GM12873 (cell line): ENCODE results near the gene CDH1.

Experiments
- TF ChIP-seq, protein P1 (sequence below): IDR thresholded peaks from 2 replicates; pipeline ENCODE4 v1.5.1; 2012; ENCODE audit warnings: low read depth, mild to moderate bottlenecking, moderate library complexity, low read length, control low read depth; ENCODE audit not compliant: insufficient read depth; ENCODE audit errors: missing control alignments

CDH1 gene

GRCh38 chr16:68800257-68800875 is 63.3 kb downstream of the CDH1 start:
- TF ChIP-seq, protein P1, sequence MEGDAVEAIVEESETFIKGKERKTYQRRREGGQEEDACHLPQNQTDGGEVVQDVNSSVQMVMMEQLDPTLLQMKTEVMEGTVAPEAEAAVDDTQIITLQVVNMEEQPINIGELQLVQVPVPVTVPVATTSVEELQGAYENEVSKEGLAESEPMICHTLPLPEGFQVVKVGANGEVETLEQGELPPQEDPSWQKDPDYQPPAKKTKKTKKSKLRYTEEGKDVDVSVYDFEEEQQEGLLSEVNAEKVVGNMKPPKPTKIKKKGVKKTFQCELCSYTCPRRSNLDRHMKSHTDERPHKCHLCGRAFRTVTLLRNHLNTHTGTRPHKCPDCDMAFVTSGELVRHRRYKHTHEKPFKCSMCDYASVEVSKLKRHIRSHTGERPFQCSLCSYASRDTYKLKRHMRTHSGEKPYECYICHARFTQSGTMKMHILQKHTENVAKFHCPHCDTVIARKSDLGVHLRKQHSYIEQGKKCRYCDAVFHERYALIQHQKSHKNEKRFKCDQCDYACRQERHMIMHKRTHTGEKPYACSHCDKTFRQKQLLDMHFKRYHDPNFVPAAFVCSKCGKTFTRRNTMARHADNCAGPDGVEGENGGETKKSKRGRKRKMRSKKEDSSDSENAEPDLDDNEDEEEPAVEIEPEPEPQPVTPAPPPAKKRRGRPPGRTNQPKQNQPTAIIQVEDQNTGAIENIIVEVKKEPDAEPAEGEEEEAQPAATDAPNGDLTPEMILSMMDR, result peak; percentile 62

DNA sequence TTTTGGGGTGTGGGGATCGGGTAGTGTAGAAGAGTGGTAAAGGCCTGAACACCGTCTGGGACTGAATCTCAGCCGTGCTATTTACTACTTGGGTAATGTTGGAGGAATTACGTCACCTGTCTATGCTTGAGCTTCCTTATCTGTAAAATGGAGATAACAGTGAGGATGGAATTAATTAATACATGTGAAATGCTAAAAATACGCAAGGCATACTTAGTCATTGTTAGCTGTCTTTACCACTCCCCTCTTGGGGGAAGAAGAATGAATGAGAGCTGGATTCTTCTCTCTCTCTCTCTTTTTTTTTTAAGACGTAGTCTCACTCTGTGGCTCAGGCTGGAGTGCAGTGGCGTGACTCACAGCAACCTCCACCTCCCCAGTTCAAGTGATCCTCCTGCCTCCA is 65.1 kb downstream of the CDH1 start:
- TF ChIP-seq, protein P1, result no peak

- TF ChIP-seq, protein P1, result no peak
Observed at GRCh38 chr16:68806422-68806821, 69.3 kb downstream of the CDH1 start.

- TF ChIP-seq, protein P1, result no peak
Observed at GRCh38 chr16:68806981-68807380, 69.9 kb downstream of the CDH1 start.

DNA sequence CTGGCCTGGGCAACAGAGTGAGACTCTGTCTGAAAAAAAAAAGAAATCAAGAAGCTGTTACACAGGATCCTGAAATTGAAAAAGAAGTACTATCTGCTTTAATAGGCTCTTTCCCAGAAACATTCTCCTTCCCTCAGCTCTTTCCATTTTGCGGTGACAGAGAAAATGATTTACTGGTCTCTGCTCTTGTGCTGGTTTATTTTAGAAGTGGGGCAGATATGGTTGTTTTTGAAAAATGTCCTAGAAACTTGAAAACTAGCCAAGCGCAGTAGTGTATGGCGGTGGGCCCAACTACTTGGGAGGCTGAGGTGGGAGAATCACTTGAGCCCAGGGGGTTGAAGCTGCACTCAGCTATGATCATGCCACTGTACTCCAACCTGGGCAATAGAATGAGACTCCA is 77.4 kb downstream of the CDH1 start:
- TF ChIP-seq, protein P1, result no peak

GRCh38 chr16:68823401-68824135 is 86.5 kb downstream of the CDH1 start:
- TF ChIP-seq, protein P1, result no peak

DNA sequence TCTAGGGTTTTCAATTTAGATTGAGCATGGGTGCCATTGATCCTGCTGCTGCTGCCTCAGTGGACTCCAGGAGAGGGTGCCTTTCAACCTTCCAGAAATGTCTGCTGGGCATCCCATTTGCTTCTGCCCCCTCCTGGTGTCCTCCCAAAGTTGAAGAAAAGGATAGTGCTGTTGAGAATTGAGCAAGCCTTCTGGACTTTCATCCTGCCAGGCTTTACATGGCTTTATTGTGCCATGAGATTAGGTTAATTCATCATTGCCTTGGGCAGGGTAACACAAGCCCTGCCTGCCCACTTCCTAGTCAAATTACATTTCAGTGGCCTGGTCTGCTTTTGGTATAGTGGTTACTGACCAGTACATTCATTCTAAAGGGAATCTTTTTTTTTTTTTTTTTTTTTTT is 88.3 kb downstream of the CDH1 start:
- TF ChIP-seq, protein P1, result no peak
